Posterior cingulate gyrus (tissue), 11 donors: ENCODE data around the gene TUBB6.

Source experiments
- DNase-seq, 10 donors: peaks; one replicate each; pipeline versions ENCODE4 v3.0.0 to v3.0.0-alpha.2; 2020 to 2021; ENCODE audit warnings: mixed read lengths in 3 of 10
- intact Hi-C: fragments of 100-400 bp; cut with DNase I; formaldehyde crosslinking; loops from one replicate; pipeline ENCODE4 v1.15.1; 2023

The TUBB6 gene

DNA sequence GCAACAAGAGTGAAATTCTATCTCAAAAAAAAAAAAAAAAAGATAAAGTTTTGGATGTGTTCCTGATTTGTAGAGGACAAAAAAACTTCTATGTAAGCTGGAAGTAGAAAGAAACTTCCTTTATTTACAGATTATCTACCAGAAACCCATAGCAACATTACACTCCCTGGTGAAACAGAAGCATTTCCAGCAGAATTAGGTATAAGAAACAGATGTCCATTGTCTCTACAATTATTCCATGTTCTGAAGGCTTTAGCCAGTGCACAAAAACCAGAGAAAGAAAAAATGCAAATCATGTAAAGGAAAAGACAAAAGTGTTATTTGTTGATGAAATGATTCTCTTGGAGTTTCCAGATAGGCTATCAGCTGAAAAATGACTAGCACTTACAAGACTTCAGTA lies 4.9 kb downstream of the TUBB6 start:
- intact Hi-C loops, result no loop called here
- no peak for DNase-seq

DNA sequence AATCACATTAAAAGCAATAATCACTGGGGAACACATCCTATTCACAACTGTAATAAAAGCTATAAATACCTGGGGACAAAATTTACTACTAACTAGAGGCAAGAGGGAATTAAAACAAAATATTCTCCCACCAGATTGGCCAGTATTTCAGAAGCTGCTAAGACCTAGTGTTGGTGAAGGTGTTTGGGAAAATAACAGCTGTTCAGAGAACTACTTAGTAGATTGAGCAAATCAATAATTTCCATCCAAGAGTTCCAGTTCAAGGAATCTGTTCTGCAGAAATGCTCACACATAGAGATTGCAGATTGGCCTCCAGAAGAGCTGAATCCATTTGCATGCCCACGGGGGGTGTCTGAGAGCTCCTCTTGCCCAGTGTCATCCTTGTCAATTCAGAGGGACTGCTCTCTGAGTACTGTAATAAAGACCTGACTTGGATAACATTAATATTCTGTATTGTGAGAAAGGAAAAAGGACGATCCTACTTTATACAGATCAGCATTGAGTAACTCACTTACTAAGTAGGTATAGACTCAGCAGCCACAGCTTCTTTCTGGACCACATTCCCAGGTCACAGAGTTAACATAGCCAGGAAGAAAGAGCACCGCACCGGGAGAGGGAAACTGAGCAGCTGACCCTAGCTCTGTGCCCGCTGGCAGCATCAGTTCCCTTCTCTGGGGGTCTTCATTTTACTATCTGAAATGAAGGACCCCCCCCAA lies 5.6 kb downstream of the TUBB6 start:
- peak in 1 of 10 donors; percentile 39 for DNase-seq
- intact Hi-C loops, result no loop called here

DNA sequence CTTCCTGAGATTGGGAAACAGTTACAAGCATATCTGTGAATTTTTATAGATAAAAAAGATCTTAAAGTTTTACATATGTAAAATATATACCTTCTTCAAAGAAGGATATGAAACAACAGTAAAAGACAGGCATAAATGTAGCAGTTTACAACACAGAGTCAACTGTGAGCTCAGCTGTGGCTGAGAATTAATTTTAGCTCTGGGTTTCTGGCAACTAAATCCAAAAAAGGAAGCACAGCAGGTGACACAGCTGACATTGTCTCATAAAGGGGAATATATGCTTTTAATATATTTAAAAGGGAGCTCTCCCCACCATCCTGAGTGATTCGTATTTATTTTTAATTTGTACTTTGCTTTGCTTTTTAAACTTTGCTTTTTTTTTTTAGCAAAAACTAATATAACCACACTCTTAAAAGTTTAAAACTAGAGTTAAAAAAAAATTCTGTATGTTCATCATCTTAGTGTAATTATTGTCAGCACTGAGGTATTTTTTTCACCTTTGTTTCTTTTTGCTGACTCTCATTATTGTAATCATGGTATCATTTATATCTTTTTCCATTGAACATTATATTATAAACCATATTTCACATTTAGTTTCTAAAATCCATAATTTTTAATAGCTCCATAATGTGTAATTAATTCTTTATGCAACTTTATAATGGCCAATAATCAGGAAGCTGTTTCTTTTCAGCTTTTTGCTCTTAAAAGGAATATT lies 6.7 kb downstream of the TUBB6 start:
- intact Hi-C loops, result no loop called here
- no peak for DNase-seq

DNA sequence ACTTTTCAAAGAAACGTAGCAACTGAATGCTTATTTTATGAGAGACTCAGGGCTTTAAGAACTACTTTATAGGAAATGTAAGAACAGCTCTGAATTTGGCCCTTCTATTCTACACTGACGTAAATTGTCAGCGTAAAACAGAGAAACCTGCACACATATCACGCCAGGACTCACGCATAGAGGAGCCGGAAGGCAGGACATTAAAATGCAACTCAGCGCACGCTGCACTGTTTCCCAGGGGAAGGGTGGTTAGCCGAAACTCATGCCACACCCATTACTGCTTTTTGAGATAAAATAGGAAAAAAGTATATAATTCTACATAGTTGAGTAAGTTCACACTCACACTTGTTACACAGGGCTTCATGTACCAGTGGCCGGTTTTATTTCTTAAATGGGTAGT lies 7.4 kb downstream of the TUBB6 start:
- intact Hi-C loops, result no loop called here
- DNase-seq, result no peak

DNA sequence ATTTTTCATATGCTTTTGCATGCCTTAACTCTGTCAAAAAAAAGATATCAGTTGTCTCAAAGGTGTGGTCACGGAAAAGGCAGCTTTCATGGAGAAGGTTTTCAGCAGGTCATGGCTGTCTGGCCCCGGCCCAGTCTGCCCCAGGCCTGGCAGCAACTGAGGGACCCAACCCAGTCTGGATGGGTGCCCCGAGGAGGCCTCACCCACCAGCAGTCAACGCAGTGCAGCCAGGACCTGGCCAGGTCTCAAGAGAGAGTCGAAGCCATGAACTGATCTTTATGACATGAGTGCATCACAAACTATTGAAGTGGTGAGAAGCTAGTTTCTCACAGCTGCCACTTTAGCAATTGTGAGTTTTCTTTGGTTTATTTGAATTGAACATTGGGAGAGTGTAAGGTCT lies 7.9 kb downstream of the TUBB6 start:
- DNase-seq, result peak in 1 of 10 donors; percentile 70
- intact Hi-C loops, result no loop called here

DNA sequence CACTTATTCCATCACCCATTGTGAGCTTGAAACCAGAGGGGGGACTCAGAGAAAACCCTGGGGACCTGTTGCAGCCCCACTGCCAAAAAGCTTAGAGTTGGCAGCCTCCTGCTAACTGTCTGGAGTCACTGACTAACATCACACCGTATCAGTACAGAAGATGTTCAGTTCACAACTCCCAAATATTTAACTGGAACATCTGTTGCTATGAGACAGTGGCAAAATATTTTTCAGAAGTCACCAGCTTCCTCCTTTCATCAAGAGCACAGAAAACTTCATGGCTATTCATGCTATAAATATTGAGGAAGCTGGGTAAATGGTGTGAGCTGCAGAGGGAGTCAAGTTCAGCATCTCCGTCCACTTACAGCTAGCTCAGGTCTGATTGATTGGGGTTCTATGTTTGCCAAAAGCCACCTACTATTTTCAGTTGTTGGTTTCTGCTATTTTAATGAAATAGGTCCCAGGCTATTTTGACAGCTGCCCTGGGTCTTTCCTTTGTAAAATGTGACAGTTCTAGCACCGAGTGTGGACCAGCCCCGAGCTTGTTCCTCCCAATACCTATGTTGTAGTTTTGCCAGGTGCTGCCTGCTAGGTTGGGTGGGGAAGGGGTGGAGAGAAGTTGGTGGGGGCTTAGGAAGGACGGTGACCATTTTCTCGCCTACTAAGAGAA lies 9.8 kb downstream of the TUBB6 start:
- peak in 1 of 10 donors; percentile 34 for DNase-seq
- intact Hi-C loops, result no loop called here

DNA sequence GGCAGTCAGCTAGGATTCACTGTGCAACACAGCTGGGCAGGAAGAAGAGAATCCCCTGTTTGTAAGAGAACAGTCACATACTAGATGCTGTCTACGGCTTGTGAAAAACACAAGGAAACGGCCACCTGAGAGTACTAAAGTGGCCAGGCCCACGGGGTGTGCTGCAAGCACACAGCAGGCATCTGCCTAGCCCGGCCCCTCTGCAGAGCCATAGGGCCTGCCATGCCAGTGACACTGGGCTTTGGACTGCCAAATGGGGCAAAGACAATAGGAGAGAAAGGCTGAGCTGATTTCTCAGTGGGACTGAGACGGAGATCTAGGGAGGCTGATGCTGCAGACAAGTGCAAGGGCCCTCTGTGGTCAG lies 10.3 kb downstream of the TUBB6 start:
- intact Hi-C loops, result no loop called here

DNA sequence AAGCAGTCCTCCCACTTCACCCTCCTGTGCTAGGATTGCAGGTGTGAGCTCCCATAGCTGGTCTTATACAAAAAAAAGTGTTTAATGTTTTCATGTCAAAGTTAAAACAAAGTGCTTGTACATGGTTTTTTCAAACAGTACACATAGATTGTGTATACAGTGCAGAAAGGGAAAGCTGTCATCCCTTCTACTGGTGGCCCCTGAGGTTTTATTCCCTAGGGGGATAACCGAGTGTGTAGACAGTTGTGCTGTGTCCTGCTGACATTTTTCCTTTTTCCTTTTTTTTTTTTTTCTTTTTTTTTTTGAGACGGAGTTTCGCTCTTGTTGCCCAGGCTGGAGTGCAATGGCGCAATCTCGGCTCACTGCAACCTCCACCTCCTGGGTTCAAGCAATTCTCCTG lies 10.8 kb downstream of the TUBB6 start:
- intact Hi-C loops, result no loop called here
- DNase-seq, result no peak

More for the DNA sequence above, 10.3 kb downstream of the TUBB6 start:
- no peak for DNase-seq

DNA sequence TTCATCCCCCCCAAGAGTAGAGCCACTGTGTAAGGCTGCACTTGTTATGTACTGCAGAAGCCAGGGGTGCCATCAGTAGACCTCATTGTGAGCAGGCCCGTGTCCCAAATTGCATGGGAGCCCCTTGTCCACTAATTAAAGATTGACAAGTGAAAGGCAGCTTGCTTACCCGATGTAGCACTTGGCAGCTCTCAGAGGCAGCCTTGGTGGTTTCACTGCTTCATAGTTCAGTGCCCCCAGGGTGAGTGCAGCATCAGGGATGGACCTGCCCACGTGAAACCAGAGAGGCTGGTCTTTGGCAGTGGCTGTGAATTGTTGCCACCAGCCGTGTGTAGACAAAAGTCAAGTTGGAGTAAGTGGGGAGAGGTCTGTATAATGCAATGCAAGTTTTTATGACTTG lies 13.3 kb downstream of the TUBB6 start:
- intact Hi-C loops, result no loop called here
- no peak for DNase-seq

DNA sequence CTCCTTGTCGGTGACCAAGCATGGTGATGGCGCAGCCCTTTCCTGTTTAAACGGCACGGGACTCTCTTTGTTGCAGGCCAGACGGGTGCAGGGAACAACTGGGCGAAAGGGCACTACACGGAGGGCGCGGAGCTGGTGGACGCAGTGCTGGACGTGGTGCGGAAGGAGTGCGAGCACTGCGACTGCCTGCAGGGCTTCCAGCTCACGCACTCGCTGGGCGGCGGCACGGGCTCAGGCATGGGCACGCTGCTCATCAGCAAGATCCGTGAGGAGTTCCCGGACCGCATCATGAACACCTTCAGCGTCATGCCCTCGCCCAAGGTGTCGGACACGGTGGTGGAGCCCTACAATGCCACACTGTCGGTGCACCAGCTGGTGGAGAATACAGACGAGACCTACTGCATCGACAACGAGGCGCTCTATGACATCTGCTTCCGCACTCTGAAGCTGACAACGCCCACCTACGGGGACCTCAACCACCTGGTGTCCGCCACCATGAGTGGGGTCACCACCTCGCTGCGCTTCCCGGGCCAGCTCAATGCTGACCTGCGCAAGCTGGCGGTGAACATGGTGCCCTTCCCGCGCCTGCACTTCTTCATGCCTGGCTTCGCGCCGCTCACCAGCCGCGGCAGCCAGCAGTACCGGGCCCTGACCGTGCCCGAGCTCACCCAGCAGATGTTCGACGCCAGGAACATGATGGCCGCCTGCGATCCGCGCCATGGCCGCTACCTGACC lies 17.1 kb downstream of the TUBB6 start:
- DNase-seq, result peak in 1 of 10 donors; percentile 87

DNA sequence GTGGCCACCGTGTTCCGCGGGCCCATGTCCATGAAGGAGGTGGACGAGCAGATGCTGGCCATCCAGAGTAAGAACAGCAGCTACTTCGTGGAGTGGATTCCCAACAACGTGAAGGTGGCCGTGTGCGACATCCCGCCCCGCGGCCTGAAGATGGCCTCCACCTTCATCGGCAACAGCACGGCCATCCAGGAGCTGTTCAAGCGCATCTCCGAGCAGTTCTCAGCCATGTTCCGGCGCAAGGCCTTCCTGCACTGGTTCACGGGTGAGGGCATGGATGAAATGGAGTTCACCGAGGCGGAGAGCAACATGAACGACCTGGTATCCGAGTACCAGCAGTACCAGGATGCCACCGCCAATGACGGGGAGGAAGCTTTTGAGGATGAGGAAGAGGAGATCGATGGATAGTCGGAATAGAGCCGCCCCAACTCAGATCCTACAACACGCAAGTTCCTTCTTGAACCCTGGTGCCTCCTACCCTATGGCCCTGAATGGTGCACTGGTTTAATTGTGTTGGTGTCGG lies 17.7 kb downstream of the TUBB6 start:
- intact Hi-C loops, result no loop called here
- DNase-seq, result peak in 1 of 10 donors; percentile 78

More for the DNA sequence above, 17.1 kb downstream of the TUBB6 start:
- intact Hi-C loops, result no loop called here

DNA sequence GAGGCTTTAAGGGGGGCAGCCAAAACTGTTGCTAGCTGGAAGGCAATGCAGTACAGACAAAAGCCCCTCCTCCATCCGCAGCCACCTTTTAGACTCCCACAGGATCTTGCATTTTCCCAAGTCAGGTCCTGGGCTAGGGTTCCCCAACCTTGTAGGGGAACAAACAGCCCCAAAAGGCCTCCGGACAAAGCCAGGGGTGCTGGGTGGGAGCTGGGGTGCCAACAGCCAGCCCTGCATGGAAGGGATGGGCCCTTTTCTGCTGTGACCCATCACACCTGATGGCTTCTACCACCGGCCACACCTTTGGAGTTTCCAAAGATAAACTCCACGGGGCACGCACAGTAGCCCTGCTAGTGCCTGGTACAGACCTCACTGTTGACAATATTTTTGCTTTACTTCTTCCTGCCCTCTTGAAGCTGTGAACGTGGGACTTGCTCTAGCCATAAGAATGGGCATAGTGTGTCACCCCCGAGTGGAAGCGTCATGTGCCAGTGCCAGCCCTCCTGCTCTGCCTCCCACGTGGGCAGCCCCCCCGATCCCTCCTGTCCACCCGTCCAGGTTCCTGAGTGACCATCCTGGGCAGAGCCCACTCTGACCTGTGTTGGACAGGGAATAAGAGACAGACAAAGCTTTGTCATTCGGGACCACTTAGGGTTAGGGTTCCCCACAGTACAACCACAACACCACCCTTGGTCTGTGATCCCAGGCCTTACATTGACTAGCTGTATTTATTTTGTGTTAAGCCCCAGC lies 18.8 kb downstream of the TUBB6 start:
- DNase-seq, result no peak
- intact Hi-C loops, result no loop called here

DNA sequence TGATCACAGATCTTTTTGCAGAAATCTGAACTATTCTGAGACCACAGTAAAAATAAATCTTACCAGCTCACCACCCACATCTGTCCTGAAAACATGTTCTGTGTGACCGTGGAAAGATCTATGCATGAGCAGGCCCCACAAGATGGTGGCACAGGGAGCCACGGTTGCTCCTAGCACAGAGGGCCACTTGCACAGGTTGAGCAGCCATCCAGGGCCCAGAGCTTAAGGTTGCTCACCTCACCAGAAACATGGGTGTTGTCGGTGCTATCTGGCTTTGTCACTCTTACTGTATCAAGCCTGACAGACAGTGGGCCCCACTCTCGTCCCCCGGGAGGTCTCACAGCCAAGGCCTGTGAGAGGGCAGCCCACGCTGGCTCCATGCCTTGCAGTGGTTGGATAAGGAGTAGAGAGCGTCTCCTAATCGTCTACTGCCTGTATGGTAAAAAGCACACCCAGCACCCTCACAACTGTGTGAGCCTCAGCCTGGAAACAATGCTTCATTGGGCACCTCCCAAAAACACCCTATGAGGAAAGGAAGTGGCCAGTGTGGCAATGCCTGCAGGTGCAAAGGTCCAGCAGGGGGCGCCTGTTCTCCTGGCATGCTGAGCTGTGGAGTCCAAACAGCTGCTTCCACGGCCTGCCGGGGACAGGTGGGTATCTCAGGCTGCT lies 19.6 kb downstream of the TUBB6 start:
- intact Hi-C loops, result no loop called here
- DNase-seq, result peak in 7 of 10 donors; percentile 44 to 88 (median 61)

DNA sequence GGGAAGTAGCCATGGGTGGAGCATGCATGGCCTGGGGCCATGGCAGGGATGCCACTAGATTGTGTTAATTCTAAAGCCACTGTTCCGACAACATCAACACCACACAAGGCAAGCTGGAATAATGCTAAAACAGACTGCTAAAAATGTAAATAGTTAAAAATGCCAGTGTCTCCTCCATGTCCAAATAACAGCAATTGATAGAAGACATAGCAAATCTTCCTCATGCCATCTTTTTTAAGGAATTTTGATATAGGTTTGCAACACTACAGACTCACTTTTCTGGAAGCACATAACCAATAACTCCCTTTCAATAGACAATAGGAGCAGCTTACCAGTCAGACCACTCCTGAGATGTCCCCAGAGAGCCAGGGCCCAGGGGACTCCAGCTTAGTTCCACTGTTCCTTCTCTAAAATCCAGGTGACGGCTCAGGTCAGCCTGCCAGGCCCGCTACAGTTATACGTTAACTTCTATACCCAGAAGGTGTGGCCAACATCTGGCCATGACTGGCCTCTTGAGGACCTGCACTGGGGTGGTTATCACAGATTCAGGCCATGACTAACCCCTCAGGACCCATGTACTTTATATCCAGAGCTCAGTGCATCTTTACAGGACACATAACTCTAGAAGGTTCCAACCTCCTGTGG lies 20.3 kb downstream of the TUBB6 start:
- intact Hi-C loops, result no loop called here
- DNase-seq, result no peak

DNA sequence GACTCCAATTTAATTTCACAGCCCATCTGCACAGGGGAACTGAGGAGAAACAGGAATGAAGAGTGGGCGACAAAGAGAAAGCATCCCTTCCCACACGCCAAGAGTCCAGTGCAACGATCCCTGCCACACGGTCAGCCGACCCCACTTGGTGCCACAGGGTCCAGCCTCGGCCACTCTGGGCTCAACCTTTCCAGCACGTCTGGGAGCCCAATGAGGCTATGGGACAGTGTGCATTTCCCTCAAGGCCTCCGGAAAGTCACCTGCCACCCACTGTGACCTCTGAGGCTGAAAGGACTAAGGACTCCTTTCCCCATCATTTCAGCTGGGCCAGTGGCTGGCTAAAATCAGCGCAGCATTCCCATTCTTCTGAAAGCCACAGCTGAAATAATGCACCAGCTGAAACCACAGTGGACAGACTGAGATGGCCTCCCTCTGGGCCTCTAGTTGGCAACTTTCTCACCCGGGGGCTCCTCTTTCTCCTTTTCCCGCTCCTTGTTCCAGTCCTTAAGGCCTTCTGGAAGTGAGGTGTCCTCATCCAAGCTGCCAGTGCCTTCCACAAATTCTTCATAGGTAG lies 21.2 kb downstream of the TUBB6 start:
- no peak for DNase-seq
- intact Hi-C loops, result no loop called here

DNA sequence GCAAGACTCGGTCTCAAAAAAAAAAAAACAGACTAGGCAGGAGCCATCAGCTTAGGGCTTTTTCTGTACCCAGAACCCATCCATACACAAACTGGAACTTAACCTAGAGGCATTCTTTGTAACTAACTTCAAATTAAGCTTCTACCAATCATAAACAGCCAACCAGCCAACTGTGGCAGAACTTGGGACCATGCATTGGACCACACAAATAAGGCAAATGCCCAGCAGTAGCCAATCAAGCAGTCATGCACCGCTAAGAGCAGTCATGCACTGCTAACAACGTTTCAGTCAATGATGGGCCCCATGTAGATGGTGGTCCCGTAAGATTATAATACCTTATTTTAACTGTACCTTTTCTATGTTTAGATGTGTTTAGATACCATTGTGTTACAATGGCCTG lies 22.7 kb downstream of the TUBB6 start:
- no peak for DNase-seq
- intact Hi-C loops, result no loop called here

DNA sequence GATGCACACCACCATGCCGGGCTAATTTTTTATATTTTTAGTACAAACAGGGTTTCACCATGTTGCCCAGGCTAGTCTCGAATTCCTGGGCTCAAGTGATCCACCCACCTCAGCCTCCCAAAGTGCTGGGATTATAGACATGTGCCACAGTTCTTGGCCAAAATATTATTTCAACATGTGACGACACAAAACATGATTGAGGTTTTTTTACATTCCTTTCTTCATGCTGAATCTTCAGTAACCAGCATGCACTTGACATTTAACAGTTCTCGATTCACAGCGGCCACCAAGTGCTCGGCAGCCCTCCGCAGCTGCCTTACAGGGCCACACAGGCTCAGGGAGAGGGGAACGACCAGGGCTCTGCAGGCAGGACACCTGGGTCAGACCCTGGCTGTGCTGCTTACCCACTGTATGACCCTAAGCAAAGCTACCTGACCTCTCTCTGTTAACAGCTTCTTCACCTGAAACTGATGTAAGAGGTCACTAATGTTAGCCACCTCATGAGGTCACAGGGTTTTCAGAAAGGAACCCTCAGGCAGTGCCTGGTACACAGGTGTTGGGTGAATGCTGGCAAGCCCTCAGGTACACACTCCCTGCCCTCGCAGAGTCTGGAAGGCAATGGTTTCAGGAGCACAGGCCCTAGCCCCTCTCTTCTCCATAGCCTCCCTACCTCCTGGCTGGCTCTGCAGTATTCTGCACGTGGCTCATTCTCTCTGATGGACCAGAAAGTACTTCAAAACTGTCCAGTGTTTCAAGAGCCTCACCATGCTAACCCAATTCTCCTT lies 25.7 kb downstream of the TUBB6 start:
- no peak for DNase-seq
- intact Hi-C loops, result no loop called here

DNA sequence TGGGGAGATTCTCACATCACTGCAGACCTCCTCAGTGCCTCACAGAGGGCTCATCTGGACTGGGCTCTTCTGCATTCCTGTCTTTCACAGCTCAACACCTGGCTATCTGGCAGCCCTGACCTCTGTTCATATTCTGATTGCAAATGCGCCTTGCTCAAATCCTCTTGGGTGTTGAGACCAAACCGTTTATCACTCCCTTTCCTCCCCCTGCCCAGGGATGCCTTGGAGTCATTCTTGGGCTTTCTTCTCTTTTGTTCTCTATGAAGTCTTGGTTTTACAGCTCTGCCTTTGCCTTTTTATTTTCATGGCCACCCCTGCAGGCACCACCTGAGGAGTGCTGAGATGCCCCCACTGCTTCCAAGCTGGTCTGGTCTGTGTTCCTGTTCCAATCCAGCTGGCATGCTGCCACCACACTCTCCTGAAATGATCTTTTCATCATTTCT lies 26.3 kb downstream of the TUBB6 start:
- intact Hi-C loops, result no loop called here
- no peak for DNase-seq
